BJ (cell line): ENCODE data around the gene SH2D2A. TPM values are rescaled to one million over a fixed set of nuclear protein-coding genes. Genes with fewer than 3 reads are reported as not detected.

Experiments
- CTCF ChIA-PET: fragments of 350-600 bp; formaldehyde crosslinking; extraction: SDS; loops from one replicate; lab custom pipeline; 2021; ENCODE audit warnings: antibody characterized with exemption, inconsistent platforms; lab: Yijun Ruan, JAX
- POLR2A ChIA-PET: fragments of 300-600 bp; sonication (Branson Sonifier 250); formaldehyde crosslinking; extraction: SDS; loops from one replicate; lab custom pipeline; 2021; ENCODE audit warnings: antibody characterized with exemption; lab: Charles Lee
- DNase-seq: peaks from one replicate; pipeline ENCODE4 v3.0.0-alpha.2; 2011; ENCODE audit warnings: low read depth
- H3K27me3 ChIP-seq: 2 replicates; pipeline ENCODE4 v1.6.0; 2011; ENCODE audit warnings: low read length; ENCODE audit not compliant: control insufficient read depth, insufficient read depth
- H3K36me3 ChIP-seq: 2 replicates; pipeline ENCODE4 v1.5.1; 2011; ENCODE audit warnings: low read length; ENCODE audit not compliant: control insufficient read depth, insufficient read depth
- H3K4me3 ChIP-seq: 2 replicates; pipeline ENCODE4 v1.5.1; 2011; ENCODE audit warnings: low read depth, mild to moderate bottlenecking, control low read depth, low read length
- CTCF ChIP-seq: IDR thresholded peaks from 2 replicates; pipeline ENCODE4 v1.5.1; 2011; ENCODE audit warnings: low read depth, mild to moderate bottlenecking, control low read depth, inconsistent platforms, low read length, moderate library complexity; ENCODE audit not compliant: insufficient read depth
- polyA plus RNA-seq: library from polyadenylated mRNA; depleted of rRNA; stranded (reverse); fragments of >200 nt; gene quantifications from 2 replicates; pipeline ENCODE4 v1.2.3, GENCODE V29; 2011

Gene SH2D2A
- polyA plus RNA-seq, 1 experiment = 0.17 TPM

DNA sequence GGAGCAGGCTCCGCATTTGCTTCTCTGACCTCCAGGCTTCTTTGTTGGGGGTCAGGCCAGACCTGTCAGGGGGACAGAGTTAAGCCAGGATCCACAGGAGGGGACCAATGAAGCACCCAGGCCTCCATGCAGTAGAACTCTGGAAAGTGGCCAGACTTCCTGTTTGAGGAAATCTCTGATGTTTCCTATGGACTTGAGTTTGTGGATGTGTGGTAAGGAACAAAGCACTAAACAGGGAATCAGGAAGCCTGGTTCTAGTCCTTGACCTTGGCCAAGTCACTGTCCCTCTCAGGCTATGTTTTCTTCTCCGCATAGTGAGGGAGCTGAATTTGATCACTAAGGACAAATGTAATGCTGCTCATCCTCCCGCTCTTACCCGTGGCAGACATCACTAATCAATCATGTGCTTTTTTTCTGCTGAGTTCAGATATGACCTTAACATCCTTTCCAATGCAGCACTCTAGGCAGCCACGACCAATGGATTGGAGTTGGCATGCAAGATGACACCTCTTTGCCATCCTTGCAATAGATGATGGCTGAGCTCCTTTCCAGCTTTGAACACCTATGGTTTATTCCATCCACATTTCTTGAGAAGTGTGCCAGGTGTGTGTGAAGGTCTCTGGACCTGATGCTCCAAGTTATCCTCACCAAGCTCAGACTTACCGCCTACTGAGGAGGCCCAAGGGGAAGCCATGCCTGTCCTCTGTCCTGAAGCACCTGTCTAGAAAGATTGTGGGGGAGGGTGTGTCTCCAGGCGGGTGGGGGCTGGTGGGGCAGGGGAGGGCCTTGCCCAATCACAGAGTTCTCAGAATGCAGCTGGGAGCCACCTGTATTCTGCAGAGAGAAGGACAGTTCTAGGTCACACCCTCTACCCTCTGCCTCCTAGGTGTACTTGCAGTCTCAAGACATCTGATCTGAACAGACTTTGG is 9.9 kb downstream of the SH2D2A start:
- Histone ChIP-seq H3K36me3 (no peaks in the 10 kb centered on the region; the same call in 1 of the 2 replicates), H3K4me3 (no peak overlapping the region), H3K27me3 (no peaks in the 10 kb centered on the region; the same call in 1 of the 2 replicates)
- DNase-seq = no peak
- POLR2A ChIA-PET = no interaction called here
- no peak for TF ChIP-seq CTCF
- CTCF ChIA-PET = interaction anchor here (1.3 to 11.8 kb wide), 5 partner anchors 10 to 121 kb away, joined by 4 to 160 read pairs (median 10); partner anchors contain the start of genes INSRR, NTRK1 and PEAR1

DNA sequence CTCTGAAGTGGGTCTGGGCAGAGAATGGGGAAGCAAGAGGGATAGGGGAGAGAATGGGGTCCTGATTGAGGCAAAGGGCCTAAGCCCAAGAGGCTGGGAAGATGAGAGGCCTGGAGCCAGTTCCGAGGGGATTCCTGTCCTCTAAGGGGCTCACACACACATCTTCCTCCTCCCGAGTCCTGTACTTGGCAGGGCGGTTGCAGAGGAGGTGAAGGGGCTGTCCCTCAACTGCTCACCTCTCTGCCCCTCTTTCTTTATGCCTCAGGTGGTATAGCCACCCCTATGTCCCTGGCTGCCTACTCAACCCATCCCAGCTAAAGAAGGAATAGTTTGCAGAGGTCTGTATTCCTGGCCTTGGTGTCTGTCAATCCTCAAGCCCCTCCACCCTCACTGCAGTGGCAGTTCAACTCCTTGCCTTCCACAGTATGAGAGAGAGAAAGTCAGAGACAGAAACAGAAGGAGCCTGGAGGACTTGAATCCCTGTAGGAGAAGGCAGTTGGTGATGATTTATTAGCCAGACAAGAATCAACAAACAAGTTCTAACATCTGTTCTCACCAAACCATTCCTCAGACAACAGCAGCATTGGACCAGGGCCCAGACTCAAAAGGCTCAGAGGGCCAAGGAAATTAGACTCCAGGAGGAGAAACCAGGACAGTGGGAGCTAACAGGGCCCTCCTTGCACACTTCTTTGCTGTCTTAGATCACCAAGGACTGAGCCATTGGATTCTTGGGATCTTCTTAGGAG is 10.7 kb downstream of the SH2D2A start:
- TF ChIP-seq CTCF = no peak
- DNase-seq = peak; percentile 76
- Histone ChIP-seq H3K27me3 (no peaks in the 10 kb centered on the region; the same call in 1 of the 2 replicates), H3K36me3 (no peaks in the 10 kb centered on the region; the same call in 1 of the 2 replicates), H3K4me3 (no peak overlapping the region)
- ChIA-PET POLR2A (no interaction called here), CTCF (interaction anchor here (0.9 to 11.8 kb wide), 8 partner anchors 9 to 122 kb away, joined by 3 to 160 read pairs (median 4); partner anchors contain the start of genes INSRR, MRPL24, NTRK1 and PEAR1)

- DNase-seq = no peak
- CTCF ChIA-PET = interaction anchor here (0.9 to 11.8 kb wide), 6 partner anchors 17 to 123 kb away, joined by 3 to 160 read pairs (median 7); partner anchors contain the start of genes INSRR, MRPL24, NTRK1 and PEAR1
- Histone ChIP-seq H3K27me3 (no peaks in the 10 kb centered on the region), H3K4me3 (no peak overlapping the region), H3K36me3 (peaks cover 3% of the 10 kb centered on the region)
- no peak for TF ChIP-seq CTCF
- POLR2A ChIA-PET = no interaction called here
Measured at GRCh38 chr1:156804572-156805243, 11.9 kb downstream of the SH2D2A start.

DNA sequence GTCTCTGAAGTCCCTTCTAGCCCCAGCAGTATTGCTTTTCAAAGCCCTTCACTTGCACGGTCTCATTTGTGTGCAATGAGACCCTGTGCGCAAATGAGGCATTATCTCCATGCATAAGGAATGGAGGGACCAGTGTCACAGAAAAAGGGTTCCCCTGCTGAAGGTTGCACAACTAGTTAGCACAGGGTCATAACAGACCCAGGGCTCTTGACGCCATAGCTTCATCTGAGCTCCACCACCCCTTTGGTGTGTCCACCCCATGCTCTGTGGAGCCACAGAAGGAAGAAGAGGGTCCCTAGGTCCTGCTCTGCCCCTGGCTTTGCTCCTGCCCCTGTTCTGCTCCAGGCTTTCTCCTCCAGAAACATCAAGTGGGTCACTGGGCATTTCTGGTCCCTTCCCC is 12.6 kb downstream of the SH2D2A start:
- H3K36me3 ChIP-seq = peaks cover 3% of the 10 kb centered on the region
- ChIA-PET CTCF (interaction anchor here (1.1 to 11.8 kb wide), 5 partner anchors 18 to 84 kb away, joined by 3 to 160 read pairs (median 37); partner anchors contain the start of genes INSRR, NTRK1 and PEAR1), POLR2A (no interaction called here)
- H3K4me3 ChIP-seq = no peak overlapping the region
- DNase-seq = no peak
- no peaks in the 10 kb centered on the region for H3K27me3 ChIP-seq
- no peak for TF ChIP-seq CTCF
